ENCODE results near the gene PAFAH2. TPM values are rescaled to one million over a fixed set of nuclear protein-coding genes. Genes with fewer than 3 reads are reported as not detected.

The PAFAH2 gene
- total RNA-seq, 1 experiment from 2014 or later: 12.4 TPM

DNA sequence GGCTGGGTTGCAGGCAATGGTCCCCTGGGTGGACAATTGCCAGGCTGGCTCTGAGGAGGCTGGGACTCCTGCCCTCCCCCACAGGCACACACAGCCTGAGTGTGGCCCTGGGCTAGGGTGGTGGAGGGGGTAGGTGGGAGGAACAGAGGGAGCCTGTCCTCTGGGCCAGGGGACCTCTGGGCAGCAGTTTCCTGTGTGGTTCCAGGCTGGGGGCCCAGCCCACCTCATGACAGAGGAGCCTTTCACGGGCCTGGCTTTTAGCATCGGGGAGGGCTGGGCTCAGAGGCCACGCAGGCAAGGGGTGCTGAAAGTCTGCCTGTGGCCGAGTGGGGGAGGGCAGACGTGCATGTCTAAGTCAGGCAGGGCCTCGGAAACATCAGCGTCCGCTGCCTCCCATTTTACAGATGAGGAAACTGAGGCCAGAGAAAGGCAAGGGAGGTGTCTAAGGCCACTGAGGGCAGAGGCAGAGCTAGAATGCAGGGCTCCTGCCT is 30.7 kb upstream of the PAFAH2 start:
- no peak overlapping the region for H2BK15ac ChIP-seq (ENCODE audit: low read depth, low read length)
- H3K4me2 ChIP-seq (ENCODE audit: insufficient read depth, insufficient read length, low read length): no peak overlapping the region
- H3K79me2 ChIP-seq (ENCODE audit: insufficient read depth, low read length): no peaks in the 10 kb centered on the region
- no peaks in the 10 kb centered on the region for H4K20me1 ChIP-seq (ENCODE audit: control insufficient read depth, insufficient read depth, insufficient read length)
- H2BK12ac ChIP-seq (ENCODE audit: insufficient read length, low read depth, low read length): no peak overlapping the region
- H3K27me3 Mint-ChIP-seq (ENCODE audit: low read depth): peaks cover 23% of the 10 kb centered on the region
- H3K27ac Mint-ChIP-seq: no peak overlapping the region
- no peaks in the 10 kb centered on the region for H3K79me1 ChIP-seq (ENCODE audit: insufficient read depth, low read depth, low read length, poor library complexity, severe bottlenecking)
- no peak overlapping the region for H3K23ac ChIP-seq (ENCODE audit: insufficient read length, low read depth, low read length)
- no peaks in the 10 kb centered on the region for H3K23me2 ChIP-seq (ENCODE audit: insufficient read length, low read depth, low read length, poor library complexity, severe bottlenecking)
- H3K18ac ChIP-seq (ENCODE audit: insufficient read length, low read depth, low read length): no peak overlapping the region
- no peaks in the 10 kb centered on the region for H3K27me3 ChIP-seq (ENCODE audit: insufficient read depth, low read length)
- no peak overlapping the region for H4K5ac ChIP-seq (ENCODE audit: insufficient read length, low read depth, low read length)
- H3K9ac ChIP-seq (ENCODE audit: extremely low read depth, insufficient read length, low read length): no peak overlapping the region
- H3K4me1 Mint-ChIP-seq: peaks cover 0 to 6% of the 10 kb centered on the region in 2 experiments; a peak in 2 of 4 replicates
- no peak overlapping the region for H4K91ac ChIP-seq (ENCODE audit: insufficient read length, low read depth, low read length)
- H2BK120ac ChIP-seq (ENCODE audit: low read depth, low read length, poor library complexity, severe bottlenecking): no peak overlapping the region
- H2BK20ac ChIP-seq (ENCODE audit: low read depth, low read length, poor library complexity, severe bottlenecking): no peak overlapping the region
- no peak overlapping the region for H2AFZ ChIP-seq (ENCODE audit: low read length)
- H3K4me1 ChIP-seq (ENCODE audit: insufficient read depth, low read length): no peaks in the 10 kb centered on the region
- H3K9me3 ChIP-seq (ENCODE audit: control insufficient read depth, low read depth, low read length): no peaks in the 10 kb centered on the region
- no CpG with 5 or more reads among the region's 8 CpGs for WGBS (ENCODE audit: extremely low coverage, insufficient read length, low lambda C conversion rate)
- no peak overlapping the region for H2AK5ac ChIP-seq (ENCODE audit: insufficient read length, low read length)
- no peak overlapping the region for H3K56ac ChIP-seq (ENCODE audit: insufficient read length, low read depth, low read length)
- H3K27ac ChIP-seq (ENCODE audit: insufficient read length, low read depth, low read length): no peak overlapping the region
- TF ChIP-seq, protein P1, sequence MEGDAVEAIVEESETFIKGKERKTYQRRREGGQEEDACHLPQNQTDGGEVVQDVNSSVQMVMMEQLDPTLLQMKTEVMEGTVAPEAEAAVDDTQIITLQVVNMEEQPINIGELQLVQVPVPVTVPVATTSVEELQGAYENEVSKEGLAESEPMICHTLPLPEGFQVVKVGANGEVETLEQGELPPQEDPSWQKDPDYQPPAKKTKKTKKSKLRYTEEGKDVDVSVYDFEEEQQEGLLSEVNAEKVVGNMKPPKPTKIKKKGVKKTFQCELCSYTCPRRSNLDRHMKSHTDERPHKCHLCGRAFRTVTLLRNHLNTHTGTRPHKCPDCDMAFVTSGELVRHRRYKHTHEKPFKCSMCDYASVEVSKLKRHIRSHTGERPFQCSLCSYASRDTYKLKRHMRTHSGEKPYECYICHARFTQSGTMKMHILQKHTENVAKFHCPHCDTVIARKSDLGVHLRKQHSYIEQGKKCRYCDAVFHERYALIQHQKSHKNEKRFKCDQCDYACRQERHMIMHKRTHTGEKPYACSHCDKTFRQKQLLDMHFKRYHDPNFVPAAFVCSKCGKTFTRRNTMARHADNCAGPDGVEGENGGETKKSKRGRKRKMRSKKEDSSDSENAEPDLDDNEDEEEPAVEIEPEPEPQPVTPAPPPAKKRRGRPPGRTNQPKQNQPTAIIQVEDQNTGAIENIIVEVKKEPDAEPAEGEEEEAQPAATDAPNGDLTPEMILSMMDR (conservative IDR thresholded peaks at IDR 0.05): no peak
- no peaks in the 10 kb centered on the region for H3K36me3 Mint-ChIP-seq (ENCODE audit: insufficient read depth in 1 of 3, low read depth in 3 of 3)
- H3K14ac ChIP-seq (ENCODE audit: insufficient read depth, low read length): no peak overlapping the region; the same call in 1 of the 2 replicates
- no peak overlapping the region for H2BK5ac ChIP-seq (ENCODE audit: insufficient read length, low read length)
- no peak overlapping the region for H3T11ph ChIP-seq (ENCODE audit: low read length)
- H3K4me3 Mint-ChIP-seq: no peak overlapping the region
- no peak overlapping the region for H4K8ac ChIP-seq (replicated peaks; ENCODE audit: insufficient read length, low read depth, low read length)
- H3K4ac ChIP-seq (ENCODE audit: low read depth, low read length): no peak overlapping the region
- DNase-seq: no peak
- no peaks in the 10 kb centered on the region for H3K9me3 Mint-ChIP-seq

Data from H9 (cell line).